C4-2B (cell line): ENCODE data around the gene ZNF710.

Experiments
- ZFX ChIP-seq: fragments of 450-650 bp; IDR thresholded peaks from 2 replicates; pipeline ENCODE4 v1.6.1; 2017
- TF ChIP-seq, protein P1 (sequence below): fragments of 450-650 bp; conservative IDR thresholded peaks from 2 replicates; pipeline ENCODE4 v1.5.1; 2017; ENCODE audit warnings: mild to moderate bottlenecking

DNA sequence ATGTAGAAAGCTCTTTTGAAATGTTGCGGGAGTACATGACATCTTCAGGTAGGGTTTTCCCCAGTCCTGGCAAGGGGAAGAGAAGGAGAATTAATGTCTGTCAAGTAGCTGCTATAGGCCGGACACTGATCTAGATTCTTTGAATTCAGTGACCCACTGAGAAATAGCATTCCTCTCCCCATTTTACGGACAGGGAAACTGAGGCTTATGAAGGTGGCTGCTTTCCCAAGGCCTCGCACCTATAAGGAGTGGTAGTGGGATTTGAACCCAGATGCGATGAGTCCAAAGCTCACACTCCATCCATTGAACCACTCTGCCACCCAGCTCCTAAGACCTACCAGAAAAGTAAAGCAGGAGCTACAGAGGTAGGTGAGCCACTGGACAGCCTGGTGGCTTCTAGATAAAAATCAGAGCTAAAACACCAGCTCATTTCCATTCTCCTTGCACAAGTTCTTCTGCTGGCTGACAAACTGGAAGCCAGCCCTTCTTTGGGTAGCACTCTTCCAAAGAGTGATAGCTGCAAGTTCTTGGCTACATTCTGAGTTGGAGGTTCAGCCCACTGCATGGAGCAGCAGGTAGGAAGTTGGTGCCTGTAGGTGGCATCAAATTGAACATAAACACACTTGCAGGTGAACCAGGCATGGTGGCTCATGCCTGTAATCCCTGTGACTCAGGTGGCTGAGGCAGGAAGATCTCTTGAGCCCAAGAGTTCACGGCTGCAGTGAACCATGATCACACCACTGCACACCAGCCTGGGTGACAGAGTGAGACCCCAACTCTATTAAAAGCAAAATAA is 22.0 kb downstream of the ZNF710 start:
- TF ChIP-seq, protein P1, sequence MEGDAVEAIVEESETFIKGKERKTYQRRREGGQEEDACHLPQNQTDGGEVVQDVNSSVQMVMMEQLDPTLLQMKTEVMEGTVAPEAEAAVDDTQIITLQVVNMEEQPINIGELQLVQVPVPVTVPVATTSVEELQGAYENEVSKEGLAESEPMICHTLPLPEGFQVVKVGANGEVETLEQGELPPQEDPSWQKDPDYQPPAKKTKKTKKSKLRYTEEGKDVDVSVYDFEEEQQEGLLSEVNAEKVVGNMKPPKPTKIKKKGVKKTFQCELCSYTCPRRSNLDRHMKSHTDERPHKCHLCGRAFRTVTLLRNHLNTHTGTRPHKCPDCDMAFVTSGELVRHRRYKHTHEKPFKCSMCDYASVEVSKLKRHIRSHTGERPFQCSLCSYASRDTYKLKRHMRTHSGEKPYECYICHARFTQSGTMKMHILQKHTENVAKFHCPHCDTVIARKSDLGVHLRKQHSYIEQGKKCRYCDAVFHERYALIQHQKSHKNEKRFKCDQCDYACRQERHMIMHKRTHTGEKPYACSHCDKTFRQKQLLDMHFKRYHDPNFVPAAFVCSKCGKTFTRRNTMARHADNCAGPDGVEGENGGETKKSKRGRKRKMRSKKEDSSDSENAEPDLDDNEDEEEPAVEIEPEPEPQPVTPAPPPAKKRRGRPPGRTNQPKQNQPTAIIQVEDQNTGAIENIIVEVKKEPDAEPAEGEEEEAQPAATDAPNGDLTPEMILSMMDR, result no peak
- no peak for TF ChIP-seq ZFX
